ENCODE data around the gene EZR. TPM values are rescaled to one million over a fixed set of nuclear protein-coding genes. Genes with fewer than 3 reads are reported as not detected.

The EZR gene
- polyA plus RNA-seq, 3 donors, result 68.1 to 95.8 (median 86.3) TPM

- H3K27ac Mint-ChIP-seq, result no peak overlapping the region
Measured at GRCh38 chr6:158753811-158754210, 65.4 kb downstream of the EZR start.

GRCh38 chr6:158752613-158753012, 66.6 kb downstream of the EZR start:
- H3K27ac Mint-ChIP-seq, result no peak overlapping the region
- H3K9me3 Mint-ChIP-seq, result peaks cover 0 to 2% (median 0%) of the 10 kb centered on the region in 7 donors
- no peaks in the 10 kb centered on the region for H3K9me3 ChIP-seq (replicated peaks in 1 of 2; ENCODE audit: control insufficient read depth in 1 of 2, insufficient read depth in 1 of 2, low read length in 2 of 2)
- WGBS (ENCODE audit: insufficient coverage), result 83% methylated on average over 2 of the region's 3 CpGs
- no peak overlapping the region for H2AFZ ChIP-seq (ENCODE audit: insufficient read depth, low read depth, low read length, poor library complexity, severe bottlenecking)
- H3K4me3 Mint-ChIP-seq, result no peak overlapping the region
- H3K4me1 ChIP-seq (ENCODE audit: control insufficient read depth in 1 of 2, insufficient read depth in 2 of 2, low read length in 2 of 2), result no peaks in the 10 kb centered on the region
- H3K4me1 Mint-ChIP-seq, result no peaks in the 10 kb centered on the region
- peaks cover 61 to 77% of the 10 kb centered on the region in 2 donors for H3K36me3 Mint-ChIP-seq
- H3K27me3 Mint-ChIP-seq (ENCODE audit: low read depth in 3 of 3), result peaks cover 0 to 3% (median 3%) of the 10 kb centered on the region in 3 donors
- TF ChIP-seq CTCF (IDR thresholded peaks at IDR 0.05), result no peak
- DNase-seq, result no peak
- no peak overlapping the region for H3K27ac ChIP-seq (ENCODE audit: low read depth in 1 of 2, low read length in 2 of 2)
- H4K20me1 ChIP-seq (ENCODE audit: insufficient read depth, low read length), result no peaks in the 10 kb centered on the region
- no peak overlapping the region for H3K4me3 ChIP-seq (replicated peaks in 1 of 3; ENCODE audit: low read depth in 2 of 3, low read length in 3 of 3)
- peaks cover 20 to 47% of the 10 kb centered on the region in 2 donors for H3K36me3 ChIP-seq (replicated peaks in 1 of 2; ENCODE audit: control insufficient read depth in 1 of 2, insufficient read depth in 2 of 2, low read length in 2 of 2)
- no peak overlapping the region for H3K4me2 ChIP-seq (replicated peaks; ENCODE audit: extremely low read depth, low read length, poor library complexity, severe bottlenecking)
- no peaks in the 10 kb centered on the region for H3K27me3 ChIP-seq (ENCODE audit: control insufficient read depth in 2 of 2, insufficient read depth in 2 of 2, low read length in 2 of 2)
- intact Hi-C loops (cut with micrococcal nuclease), result no loop called here
- H3K79me2 ChIP-seq (ENCODE audit: insufficient read depth, low read length), result no peaks in the 10 kb centered on the region
- H3K9ac ChIP-seq (ENCODE audit: insufficient read depth, low read length, poor library complexity, severe bottlenecking), result no peak overlapping the region

More at GRCh38 chr6:158753811-158754210, 65.4 kb downstream of the EZR start:
- no peaks in the 10 kb centered on the region for H4K20me1 ChIP-seq (ENCODE audit: insufficient read depth, low read length)
- H3K36me3 Mint-ChIP-seq, result peaks cover 63 to 78% of the 10 kb centered on the region in 2 donors
- H3K9me3 Mint-ChIP-seq, result peaks cover 0 to 2% (median 0%) of the 10 kb centered on the region in 7 donors
- no peaks in the 10 kb centered on the region for H3K79me2 ChIP-seq (ENCODE audit: insufficient read depth, low read length)
- no peaks in the 10 kb centered on the region for H3K27me3 ChIP-seq (ENCODE audit: control insufficient read depth in 2 of 2, insufficient read depth in 2 of 2, low read length in 2 of 2)
- H3K4me3 Mint-ChIP-seq, result no peak overlapping the region
- H3K4me3 ChIP-seq (replicated peaks in 1 of 3; ENCODE audit: low read depth in 2 of 3, low read length in 3 of 3), result no peak overlapping the region
- H3K4me1 ChIP-seq (ENCODE audit: control insufficient read depth in 1 of 2, insufficient read depth in 2 of 2, low read length in 2 of 2), result no peaks in the 10 kb centered on the region
- no peak overlapping the region for H3K4me2 ChIP-seq (replicated peaks; ENCODE audit: extremely low read depth, low read length, poor library complexity, severe bottlenecking)
- H3K27me3 Mint-ChIP-seq (ENCODE audit: low read depth in 3 of 3), result peaks cover 0 to 1% (median under 1%) of the 10 kb centered on the region in 3 donors
- no peak overlapping the region for H3K27ac ChIP-seq (ENCODE audit: low read depth in 1 of 2, low read length in 2 of 2)
- H2AFZ ChIP-seq (ENCODE audit: insufficient read depth, low read depth, low read length, poor library complexity, severe bottlenecking), result no peak overlapping the region
- no CpG with 5 or more reads among the region's 9 CpGs for WGBS (ENCODE audit: insufficient coverage)
- no peak for TF ChIP-seq CTCF (IDR thresholded peaks at IDR 0.05)
- intact Hi-C loops (cut with micrococcal nuclease), result no loop called here
- no peak overlapping the region for H3K9ac ChIP-seq (ENCODE audit: insufficient read depth, low read length, poor library complexity, severe bottlenecking)
- H3K4me1 Mint-ChIP-seq, result no peaks in the 10 kb centered on the region
- DNase-seq, result no peak
- peaks cover 27 to 56% of the 10 kb centered on the region in 2 donors for H3K36me3 ChIP-seq (replicated peaks in 1 of 2; ENCODE audit: control insufficient read depth in 1 of 2, insufficient read depth in 2 of 2, low read length in 2 of 2)
- H3K9me3 ChIP-seq (replicated peaks in 1 of 2; ENCODE audit: control insufficient read depth in 1 of 2, insufficient read depth in 1 of 2, low read length in 2 of 2), result no peaks in the 10 kb centered on the region
